Rectal smooth muscle tissue (tissue), 1 donor: ENCODE measurements around the gene PKLR.

Experiments used
- H3K27ac ChIP-seq: one replicate; pipeline ENCODE4 v1.7.0; 2013; ENCODE audit warnings: low read depth, low read length, inconsistent platforms
- H3K27me3 ChIP-seq: one replicate; pipeline ENCODE4 v1.7.0; 2013; ENCODE audit warnings: low read length; ENCODE audit not compliant: control insufficient read depth, insufficient read depth
- H3K36me3 ChIP-seq: one replicate; pipeline ENCODE4 v1.7.0; 2013; ENCODE audit warnings: low read length; ENCODE audit not compliant: control insufficient read depth, insufficient read depth
- H3K4me1 ChIP-seq: one replicate; pipeline ENCODE4 v1.7.0; 2013; ENCODE audit warnings: low read length; ENCODE audit not compliant: control insufficient read depth, insufficient read depth
- H3K4me3 ChIP-seq: one replicate; pipeline ENCODE4 v1.7.0; 2013; ENCODE audit warnings: low read length
- H3K9ac ChIP-seq: one replicate; pipeline ENCODE4 v1.7.0; 2013; ENCODE audit warnings: low read length

PKLR gene

DNA sequence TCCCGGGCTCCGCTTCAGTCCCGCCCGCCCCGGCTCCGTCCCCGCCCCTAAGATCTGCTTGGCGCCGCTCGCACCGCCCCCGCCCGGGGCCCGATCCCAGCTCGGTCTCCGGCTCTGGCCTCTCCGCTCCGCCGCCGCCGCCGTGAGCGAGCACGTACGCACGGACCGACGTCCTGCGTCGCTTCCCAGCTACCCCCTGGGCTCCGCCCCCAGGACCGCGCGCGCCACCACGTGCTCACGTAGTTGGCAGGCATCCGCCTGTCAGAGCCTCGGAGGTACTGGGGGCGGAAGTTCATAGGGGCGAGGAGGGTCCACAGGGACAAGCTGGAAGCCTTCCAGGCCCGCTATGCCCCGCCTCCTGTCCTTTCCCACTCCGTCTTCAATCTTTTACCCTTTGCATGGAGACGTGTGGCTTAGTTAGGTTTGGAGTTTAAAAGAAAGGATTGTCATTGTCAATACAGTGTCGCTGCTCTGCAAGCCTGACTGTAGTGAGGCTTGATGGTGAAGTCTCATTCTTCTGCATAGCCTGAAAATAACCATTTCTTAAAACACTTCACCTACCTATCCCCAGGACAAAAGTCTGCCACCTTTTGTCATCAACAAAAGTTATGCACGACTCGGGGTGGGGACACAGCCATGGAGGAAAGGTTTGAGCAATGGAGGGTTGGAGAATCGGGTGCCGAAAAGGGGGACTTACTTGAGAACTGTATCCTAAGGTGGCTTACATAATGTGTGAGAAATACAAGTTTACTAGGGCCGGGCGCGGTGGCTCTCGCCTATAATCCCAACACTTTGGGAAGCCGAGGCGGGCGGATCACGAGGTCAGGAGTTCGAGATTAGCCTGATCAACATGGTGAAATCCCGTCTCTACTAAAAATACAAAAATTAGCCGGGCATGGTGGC, 27.6 kb downstream of the PKLR start, which contains the start of gene CLK2:
Gene CLK2 (minus strand): TSS at position 162 of the 903 bp plus-strand sequence. CDS start 2,527 bp downstream, outside the sequence.
- H3K4me1 ChIP-seq = peaks cover 13% of the 10 kb centered on the region
- H3K4me3 ChIP-seq = peak within 1 kb of the TSS; percentile 62
- peaks cover 12% of the 10 kb centered on the region for H3K36me3 ChIP-seq
- no peaks in the 10 kb centered on the region for H3K27me3 ChIP-seq
- H3K9ac ChIP-seq = peak within 1 kb of the TSS; percentile 67
- peak within 1 kb of the TSS; percentile 86 for H3K27ac ChIP-seq

DNA sequence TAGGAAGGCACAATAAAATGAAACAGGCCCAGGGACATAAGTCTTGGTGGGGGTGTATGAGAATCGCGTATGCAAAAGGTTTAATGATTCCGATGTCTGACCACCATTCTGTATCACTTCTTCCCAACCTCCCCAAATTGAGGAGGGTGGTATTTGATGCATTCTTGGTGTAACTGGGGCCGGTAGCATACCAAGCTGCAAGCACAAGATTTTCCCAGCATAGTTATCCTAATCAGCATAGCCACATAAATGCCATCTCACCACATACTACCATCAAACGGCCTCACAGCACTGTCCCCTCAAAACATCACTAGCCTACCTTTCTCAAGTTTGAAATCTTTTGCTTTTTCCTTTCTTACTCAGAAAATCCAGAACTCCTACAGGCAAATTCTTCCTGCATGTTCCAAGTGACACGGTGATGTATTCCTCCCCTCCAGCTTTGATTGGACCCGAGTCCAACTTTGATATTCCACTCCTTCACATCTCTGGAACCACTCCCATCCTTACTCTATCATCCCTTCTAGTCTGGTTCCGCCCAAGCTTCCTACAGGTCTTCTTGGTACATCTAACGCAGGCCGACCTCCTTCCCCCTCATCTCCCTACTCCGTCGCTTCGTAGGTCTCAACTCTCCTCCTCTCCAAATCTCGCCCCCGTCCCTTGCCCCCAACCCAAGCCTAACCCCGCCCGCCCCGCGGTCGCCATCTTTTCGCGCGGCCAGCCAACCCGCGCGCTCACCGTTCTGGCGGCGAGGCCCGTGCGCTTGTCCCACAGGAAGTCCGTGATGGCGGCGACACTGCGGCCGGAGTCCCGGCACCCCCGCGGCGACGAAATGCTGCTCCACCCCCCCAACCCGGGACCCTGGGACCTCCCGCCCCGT, 28.5 kb downstream of the PKLR start:
- Histone ChIP-seq H3K36me3 (peaks cover 20% of the 10 kb centered on the region), H3K9ac (peak overlapping the region; percentile 2), H3K4me1 (peaks cover 13% of the 10 kb centered on the region), H3K4me3 (peak overlapping the region; percentile 62), H3K27ac (peak overlapping the region; percentile 86), H3K27me3 (no peaks in the 10 kb centered on the region)

DNA sequence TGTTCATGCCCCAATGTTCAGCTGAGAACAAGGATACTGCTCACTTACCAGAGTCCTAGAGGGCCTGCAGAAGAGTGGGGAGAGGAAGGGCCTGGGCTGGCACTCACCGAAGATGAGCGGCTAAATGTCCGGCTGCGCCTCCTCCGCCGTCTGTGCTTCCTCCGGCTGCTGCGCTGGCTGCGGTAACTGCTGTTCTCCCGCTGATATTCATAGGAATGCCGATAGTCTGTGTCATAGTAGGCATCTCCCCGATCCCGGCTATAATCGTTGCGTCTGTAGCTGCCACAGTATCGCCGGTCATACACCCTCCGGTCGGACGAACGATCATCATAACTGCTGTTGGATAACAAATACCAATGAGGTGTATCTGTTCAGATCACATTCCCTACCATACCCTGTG, 31.9 kb downstream of the PKLR start:
- Histone ChIP-seq H3K27me3 (no peaks in the 10 kb centered on the region), H3K36me3 (peaks cover 40% of the 10 kb centered on the region), H3K9ac (no peak overlapping the region), H3K4me3 (no peak overlapping the region), H3K27ac (no peak overlapping the region), H3K4me1 (peaks cover 9% of the 10 kb centered on the region)

DNA sequence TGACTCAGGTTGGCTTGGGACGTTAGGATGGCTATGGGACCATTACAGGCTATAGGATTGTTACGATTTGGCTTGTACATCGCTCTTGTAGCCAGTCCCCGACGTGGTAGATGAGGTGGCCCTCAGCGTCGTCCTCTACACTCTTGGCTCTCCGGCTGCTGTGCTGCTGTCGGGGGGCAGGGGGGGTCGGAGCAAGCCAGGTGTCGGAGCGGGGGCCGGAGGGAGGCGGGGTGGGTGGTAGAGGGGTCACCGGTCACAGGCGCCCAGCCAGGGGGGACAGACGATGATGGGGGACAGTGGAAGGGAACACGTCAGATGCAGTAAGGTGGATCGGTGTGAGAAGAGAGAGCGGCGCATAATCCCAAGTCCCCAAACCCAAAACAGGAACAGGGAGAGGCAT, 32.6 kb downstream of the PKLR start:
- Histone ChIP-seq H3K4me1 (peaks cover 7% of the 10 kb centered on the region), H3K27ac (no peak overlapping the region), H3K4me3 (no peak overlapping the region), H3K27me3 (no peaks in the 10 kb centered on the region), H3K36me3 (peaks cover 47% of the 10 kb centered on the region), H3K9ac (no peak overlapping the region)

DNA sequence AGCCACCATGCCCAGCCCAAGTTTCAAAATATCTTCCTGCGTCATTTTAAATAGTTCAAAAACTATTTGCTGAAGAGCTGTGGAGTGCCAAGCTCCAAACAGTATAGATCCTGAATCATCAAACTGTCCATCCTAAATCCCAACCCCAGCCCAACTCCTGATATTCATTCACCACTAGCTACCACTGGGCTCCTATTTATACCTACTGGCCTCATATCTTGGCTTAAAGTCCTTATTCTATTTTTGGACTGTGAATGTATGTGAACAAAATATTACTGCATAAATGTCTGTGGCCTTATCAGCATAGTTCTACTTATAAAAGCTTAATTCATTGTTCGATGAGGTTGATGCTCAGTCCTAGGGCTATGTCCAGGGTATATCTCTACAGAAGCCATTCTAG, 33.9 kb downstream of the PKLR start:
- Histone ChIP-seq H3K4me3 (no peak overlapping the region), H3K4me1 (peaks cover 3% of the 10 kb centered on the region), H3K36me3 (peaks cover 48% of the 10 kb centered on the region), H3K9ac (no peak overlapping the region), H3K27ac (no peak overlapping the region), H3K27me3 (no peaks in the 10 kb centered on the region)

DNA sequence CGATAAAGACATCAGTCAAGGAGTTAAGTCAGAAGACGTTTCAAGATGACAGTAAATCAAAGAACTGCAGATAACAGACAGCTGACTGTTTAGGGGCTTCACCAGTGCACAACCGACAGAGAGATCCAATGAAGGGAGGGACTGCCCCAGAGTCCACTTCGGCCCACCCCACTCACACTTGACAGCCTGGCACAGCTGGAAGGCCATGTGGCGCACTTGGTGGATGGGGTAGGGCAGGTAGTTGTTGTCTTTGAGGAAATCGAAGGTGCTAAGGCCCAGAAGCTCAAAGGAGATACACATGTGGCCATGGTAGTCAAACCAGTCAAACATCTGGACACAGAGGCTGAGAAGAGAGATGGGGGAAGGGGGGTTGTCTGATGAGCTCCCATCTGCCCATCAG, 34.7 kb downstream of the PKLR start:
- no peak overlapping the region for H3K4me3 ChIP-seq
- peaks cover 48% of the 10 kb centered on the region for H3K36me3 ChIP-seq
- peaks cover 2% of the 10 kb centered on the region for H3K4me1 ChIP-seq
- H3K27me3 ChIP-seq = no peaks in the 10 kb centered on the region
- no peak overlapping the region for H3K27ac ChIP-seq
- H3K9ac ChIP-seq = no peak overlapping the region

DNA sequence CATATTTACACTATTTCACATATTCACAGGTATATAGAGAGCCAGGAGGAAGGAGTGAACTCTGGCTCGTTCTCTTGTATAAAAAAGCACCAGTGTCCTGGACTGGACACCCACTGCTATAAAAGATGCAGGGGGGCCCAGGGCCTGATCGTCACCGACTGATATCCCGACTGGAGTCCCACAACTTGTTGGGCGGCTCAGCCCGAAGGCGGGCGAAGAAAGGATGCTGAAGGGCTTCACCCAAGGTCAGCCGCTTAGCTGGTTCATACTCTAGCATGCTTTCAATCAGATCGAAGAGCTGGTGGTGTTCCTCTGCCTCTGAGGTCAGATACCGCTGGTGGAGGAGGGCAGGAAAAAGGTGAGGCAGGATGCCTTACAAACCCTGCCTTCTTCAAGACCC, 38.2 kb downstream of the PKLR start:
- Histone ChIP-seq H3K27ac (no peak overlapping the region), H3K27me3 (no peaks in the 10 kb centered on the region), H3K36me3 (peaks cover 32% of the 10 kb centered on the region), H3K4me1 (peaks cover 8% of the 10 kb centered on the region), H3K4me3 (no peak overlapping the region), H3K9ac (no peak overlapping the region)

DNA sequence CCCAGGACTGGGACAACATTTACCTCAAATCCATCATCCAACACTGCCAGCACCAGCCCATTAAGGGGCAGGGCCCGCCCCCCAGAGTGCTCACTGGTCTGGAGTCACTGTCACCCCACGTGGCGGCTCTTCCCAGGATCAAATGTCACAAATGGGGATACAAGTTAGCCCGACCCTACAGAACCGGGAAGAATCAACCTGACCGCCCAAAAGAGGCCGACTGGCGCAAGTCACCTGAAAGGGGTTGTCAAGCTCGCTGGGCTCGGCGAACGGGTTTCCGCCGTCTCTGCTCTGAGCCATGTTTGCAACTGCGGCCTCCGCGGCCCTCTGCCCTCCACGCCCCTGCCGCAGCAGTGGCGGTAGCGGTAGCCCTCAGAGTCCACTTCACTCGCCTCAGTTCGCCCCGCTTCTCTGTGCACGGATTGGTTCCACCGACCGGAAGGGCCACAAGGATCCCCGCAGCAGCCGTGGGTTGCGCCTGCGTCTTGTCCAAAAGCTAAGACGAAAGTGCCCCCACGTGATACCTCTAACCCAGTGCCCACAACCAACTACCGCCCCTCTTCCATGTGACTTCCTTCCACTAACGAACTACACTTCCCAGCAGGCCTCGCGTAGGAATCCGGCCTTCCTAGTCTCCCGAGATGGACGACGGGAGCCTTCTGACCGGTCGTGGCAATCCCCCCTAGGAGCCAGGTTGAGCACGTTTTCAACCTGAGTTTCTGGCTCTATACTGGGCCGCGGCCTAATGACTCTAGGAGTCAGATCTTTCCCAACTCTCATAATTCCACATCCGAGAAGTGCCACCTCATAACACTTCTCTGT, 39.2 kb downstream of the PKLR start, which contains the start of gene SCAMP3:
Gene SCAMP3 (minus strand): TSS at position 509 of the 822 bp plus-strand sequence. CDS start 209 bp downstream, at position 300.
- Histone ChIP-seq H3K27ac (peak within 1 kb of the TSS; percentile 77), H3K4me1 (peaks cover 8% of the 10 kb centered on the region), H3K9ac (peak within 1 kb of the TSS; percentile 74), H3K36me3 (peaks cover 27% of the 10 kb centered on the region), H3K4me3 (peak within 1 kb of the TSS; percentile 98), H3K27me3 (no peaks in the 10 kb centered on the region)

DNA sequence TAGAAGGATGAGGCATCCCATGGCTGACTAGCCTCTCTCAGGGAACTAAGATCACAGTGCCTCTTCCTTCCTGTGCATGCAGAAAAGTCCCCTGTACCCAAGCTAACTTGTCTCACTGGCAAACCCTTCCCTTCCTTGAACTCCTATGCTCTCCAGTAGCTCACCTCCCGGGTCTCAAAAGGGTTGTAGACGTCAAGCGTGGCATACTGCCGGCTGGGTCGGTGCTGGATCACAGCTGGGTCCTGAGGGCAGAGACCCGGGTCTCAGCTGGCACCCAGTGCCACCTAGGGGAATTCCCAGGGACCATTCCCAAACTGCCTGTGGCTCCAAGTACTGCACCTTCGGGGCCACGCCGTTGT, 39.8 kb downstream of the PKLR start:
- Histone ChIP-seq H3K4me1 (peaks cover 8% of the 10 kb centered on the region), H3K9ac (peak overlapping the region; percentile 74), H3K4me3 (peak overlapping the region; percentile 98), H3K27me3 (no peaks in the 10 kb centered on the region), H3K36me3 (peaks cover 22% of the 10 kb centered on the region), H3K27ac (peak overlapping the region; percentile 77)

DNA sequence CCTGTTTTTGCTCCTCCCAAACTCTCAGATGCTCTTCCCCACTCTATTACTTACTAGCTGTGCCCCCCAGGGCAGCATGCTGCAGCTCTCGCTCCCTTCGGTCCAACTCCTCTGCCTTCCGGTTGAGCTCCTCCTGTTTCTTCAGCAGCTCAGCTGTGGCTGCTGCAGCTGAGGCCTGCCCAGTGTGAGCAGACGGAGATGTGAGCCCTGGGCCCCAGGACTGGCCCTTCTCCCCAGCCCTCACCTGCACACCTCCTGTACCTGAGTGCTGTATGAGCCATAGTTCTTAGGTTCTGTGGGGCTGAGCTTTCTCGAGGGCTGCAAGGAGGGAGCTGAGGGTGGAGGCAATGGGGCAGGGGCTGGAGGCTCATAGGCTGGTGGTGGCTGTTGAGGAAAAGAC, 41.0 kb downstream of the PKLR start:
- Histone ChIP-seq H3K27me3 (no peaks in the 10 kb centered on the region), H3K4me3 (no peak overlapping the region), H3K9ac (no peak overlapping the region), H3K36me3 (peaks cover 12% of the 10 kb centered on the region), H3K4me1 (peaks cover 12% of the 10 kb centered on the region), H3K27ac (no peak overlapping the region)

DNA sequence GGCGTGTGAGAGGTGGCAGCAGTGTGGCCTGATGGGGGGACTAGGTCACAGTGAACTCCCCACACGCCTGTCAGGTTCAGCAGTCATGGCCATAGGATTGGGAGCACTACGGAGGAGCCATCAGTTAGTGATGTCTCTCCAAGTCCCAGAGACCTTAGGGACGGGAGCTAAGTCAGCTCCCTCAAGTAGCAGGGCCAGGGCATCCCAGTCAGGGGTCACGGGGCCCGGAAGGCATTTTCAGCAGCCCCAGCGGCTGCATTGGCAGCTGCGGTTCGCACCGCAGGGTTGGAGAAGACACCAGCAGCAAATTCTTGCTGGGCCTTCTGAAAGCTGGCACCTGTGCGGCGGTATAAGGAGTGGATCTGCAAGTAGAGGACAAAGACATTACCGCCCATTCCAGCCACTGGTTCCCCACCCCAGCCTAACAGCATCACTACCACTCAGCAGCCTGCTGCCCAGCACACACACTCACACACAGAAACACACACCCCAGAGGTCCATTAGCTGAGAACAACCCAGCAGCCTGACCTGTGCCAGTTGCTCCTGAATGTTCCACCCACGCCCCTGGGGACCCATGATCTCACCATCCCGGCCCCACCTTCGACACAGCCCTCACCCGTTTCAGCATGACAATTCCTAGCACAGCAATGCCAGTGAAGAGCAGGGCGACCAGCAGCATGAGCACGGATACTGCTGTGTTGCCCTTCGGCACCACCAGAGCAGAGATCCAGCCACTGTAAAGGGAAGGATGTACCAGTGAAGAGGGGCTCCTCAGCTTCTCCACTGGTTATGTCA, 45.0 kb downstream of the PKLR start:
- Histone ChIP-seq H3K4me1 (peaks cover 15% of the 10 kb centered on the region), H3K9ac (no peak overlapping the region), H3K4me3 (peak overlapping the region; percentile 88), H3K27me3 (no peaks in the 10 kb centered on the region), H3K36me3 (no peaks in the 10 kb centered on the region), H3K27ac (peak overlapping the region; percentile 98)
